ENCODE data around the gene YIPF2. TPM values are rescaled to one million over a fixed set of nuclear protein-coding genes. Genes with fewer than 3 reads are reported as not detected.
"Not testable (repeated sequence)": the region's sequence is repeated elsewhere in the genome, so short reads cannot be mapped to it uniquely, and the experiment has no call there.

The YIPF2 gene
- polyA plus RNA-seq, 1 experiment, result 138 TPM

DNA sequence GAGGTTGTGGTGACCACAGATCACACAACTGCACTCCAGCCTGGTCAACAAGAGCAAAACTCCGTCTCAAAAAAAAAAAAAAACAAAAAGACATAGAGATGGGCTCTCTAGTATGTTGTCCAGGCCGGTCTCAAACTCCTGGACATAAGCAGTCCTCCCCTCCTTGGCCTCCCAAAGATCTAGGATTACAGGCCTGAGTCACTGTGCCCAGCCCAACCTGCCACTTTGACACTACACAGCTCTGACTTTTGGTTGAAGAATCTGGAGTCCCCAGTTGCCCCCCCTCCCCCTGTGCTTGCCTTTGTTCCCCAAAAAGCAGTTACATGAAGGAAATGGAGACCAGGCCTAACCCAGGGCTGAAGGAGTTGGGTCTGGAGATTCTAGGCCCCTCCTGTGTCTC, 44.2 kb downstream of the YIPF2 start:
- peak; percentile 37 for DNase-seq (ENCODE audit: low read depth)
- Histone ChIP-seq H3K36me3 (ENCODE audit: control insufficient read depth, insufficient read depth, low read length) (no peaks in the 10 kb centered on the region; the same call in 1 of the 2 replicates), H3K4me3 (ENCODE audit: low read depth, low read length) (no peak overlapping the region), H3K27me3 (ENCODE audit: control insufficient read depth, insufficient read depth, low read length) (no peaks in the 10 kb centered on the region)
- ChIA-PET CTCF (interaction anchor here (0.5 to 1.5 kb wide), 3 partner anchors 10 to 14 kb away, joined by 4 to 6 read pairs (median 4); partner anchors contain the start of gene CARM1), POLR2A (no interaction called here)
- TF ChIP-seq, protein P1, sequence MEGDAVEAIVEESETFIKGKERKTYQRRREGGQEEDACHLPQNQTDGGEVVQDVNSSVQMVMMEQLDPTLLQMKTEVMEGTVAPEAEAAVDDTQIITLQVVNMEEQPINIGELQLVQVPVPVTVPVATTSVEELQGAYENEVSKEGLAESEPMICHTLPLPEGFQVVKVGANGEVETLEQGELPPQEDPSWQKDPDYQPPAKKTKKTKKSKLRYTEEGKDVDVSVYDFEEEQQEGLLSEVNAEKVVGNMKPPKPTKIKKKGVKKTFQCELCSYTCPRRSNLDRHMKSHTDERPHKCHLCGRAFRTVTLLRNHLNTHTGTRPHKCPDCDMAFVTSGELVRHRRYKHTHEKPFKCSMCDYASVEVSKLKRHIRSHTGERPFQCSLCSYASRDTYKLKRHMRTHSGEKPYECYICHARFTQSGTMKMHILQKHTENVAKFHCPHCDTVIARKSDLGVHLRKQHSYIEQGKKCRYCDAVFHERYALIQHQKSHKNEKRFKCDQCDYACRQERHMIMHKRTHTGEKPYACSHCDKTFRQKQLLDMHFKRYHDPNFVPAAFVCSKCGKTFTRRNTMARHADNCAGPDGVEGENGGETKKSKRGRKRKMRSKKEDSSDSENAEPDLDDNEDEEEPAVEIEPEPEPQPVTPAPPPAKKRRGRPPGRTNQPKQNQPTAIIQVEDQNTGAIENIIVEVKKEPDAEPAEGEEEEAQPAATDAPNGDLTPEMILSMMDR (IDR thresholded peaks at IDR 0.05; ENCODE audit: insufficient read depth, low read depth, low read length), result no peak

DNA sequence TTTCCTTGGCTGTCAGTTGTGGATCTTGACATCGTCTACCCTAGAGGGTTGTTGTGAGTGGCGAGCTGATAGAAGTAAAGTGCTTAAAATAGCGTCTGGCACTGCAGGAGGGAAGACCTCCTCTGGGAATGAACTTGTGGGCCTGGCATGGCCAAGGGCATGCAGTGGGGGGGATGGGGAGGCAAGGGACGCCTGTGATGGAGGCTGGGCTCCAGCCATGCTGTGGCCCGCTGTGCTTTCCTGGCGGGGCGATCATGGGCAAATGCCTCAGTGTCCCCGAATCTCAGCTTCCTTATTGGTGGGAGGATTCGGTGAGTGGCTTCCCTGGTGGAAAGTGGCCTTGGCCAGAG, 46.4 kb downstream of the YIPF2 start:
- TF ChIP-seq, protein P1 (IDR thresholded peaks at IDR 0.05; ENCODE audit: insufficient read depth, low read depth, low read length), result no peak
- ChIA-PET CTCF (interaction anchor here (1.4 to 2.9 kb wide), 3 partner anchors 9 to 54 kb away, joined by 4 to 13 read pairs (median 13); no protein-coding TSS in a partner anchor), POLR2A (no interaction called here)
- Histone ChIP-seq H3K27me3 (ENCODE audit: control insufficient read depth, insufficient read depth, low read length) (no peaks in the 10 kb centered on the region), H3K4me3 (ENCODE audit: low read depth, low read length) (no peak overlapping the region), H3K36me3 (ENCODE audit: control insufficient read depth, insufficient read depth, low read length) (no peaks in the 10 kb centered on the region)
- DNase-seq (ENCODE audit: low read depth), result no peak

DNA sequence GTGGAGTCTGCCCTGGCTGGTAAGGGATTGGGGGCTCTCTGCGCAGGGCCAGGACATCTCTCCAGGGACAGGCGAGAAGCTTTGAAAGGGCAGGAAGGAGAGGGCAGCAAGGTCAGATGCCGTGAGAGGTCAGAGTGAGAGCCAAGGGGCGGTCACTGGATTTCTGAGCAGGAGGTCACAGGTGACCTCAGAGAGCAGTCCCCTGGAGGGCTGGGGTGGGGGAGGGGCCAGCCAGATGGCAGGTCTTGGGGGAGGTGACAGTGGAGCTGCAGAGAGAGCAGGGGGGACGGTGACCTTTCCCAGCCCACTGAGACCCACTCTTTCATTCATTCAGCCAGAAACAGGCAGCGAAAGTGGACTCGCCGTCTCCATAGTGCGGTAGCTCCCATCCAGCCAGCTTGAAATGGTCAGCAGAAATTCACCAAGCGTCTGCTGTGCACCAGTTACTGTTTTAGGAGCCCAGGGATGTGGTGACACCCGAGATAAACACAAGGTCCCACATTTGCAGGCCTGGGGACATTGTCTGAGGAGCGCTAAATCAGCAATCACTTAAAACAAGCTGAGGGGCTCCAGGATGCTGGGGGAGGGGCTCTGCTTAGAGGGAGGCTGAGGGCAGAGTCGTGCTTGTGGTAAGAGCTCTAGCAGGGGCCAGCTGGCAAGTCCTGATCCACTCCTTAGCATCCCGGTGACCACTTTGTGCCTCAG, 46.9 kb downstream of the YIPF2 start:
- no peak for DNase-seq (ENCODE audit: low read depth)
- H3K36me3 ChIP-seq (ENCODE audit: control insufficient read depth, insufficient read depth, low read length), result no peaks in the 10 kb centered on the region
- no peak overlapping the region for H3K4me3 ChIP-seq (ENCODE audit: low read depth, low read length)
- H3K27me3 ChIP-seq (ENCODE audit: control insufficient read depth, insufficient read depth, low read length), result no peaks in the 10 kb centered on the region
- TF ChIP-seq, protein P1 (IDR thresholded peaks at IDR 0.05; ENCODE audit: insufficient read depth, low read depth, low read length), result no peak
- CTCF ChIA-PET, result interaction anchor here (0.6 to 2.9 kb wide), 4 partner anchors 9 to 55 kb away, joined by 3 to 13 read pairs (median 8); no protein-coding TSS in a partner anchor
- POLR2A ChIA-PET, result no interaction called here

DNA sequence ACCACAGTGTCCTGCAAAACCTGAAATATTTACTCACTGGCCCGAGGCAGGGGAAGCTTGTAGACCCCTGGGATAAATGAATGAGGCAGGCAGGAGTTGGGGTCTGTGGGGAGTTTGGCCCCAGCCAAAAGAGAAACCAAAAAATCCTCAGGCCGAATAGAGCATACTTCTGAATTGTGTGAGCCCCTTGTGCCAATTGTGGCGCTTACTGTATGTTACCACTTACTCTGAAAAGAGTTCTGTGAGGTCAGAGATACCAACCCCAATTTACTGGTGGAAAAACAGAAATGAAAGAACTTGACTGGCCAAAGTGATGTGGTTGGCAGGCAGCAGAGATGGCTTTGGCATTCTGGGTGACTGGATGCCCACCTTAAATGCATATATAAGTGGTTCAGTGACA, 50.2 kb downstream of the YIPF2 start:
- ChIA-PET CTCF (interaction anchor here (0.9 to 2.1 kb wide), 3 partner anchors 32 to 161 kb away, joined by 3 to 8 read pairs (median 4); partner anchors contain the start of gene DNM2), POLR2A (no interaction called here)

DNA sequence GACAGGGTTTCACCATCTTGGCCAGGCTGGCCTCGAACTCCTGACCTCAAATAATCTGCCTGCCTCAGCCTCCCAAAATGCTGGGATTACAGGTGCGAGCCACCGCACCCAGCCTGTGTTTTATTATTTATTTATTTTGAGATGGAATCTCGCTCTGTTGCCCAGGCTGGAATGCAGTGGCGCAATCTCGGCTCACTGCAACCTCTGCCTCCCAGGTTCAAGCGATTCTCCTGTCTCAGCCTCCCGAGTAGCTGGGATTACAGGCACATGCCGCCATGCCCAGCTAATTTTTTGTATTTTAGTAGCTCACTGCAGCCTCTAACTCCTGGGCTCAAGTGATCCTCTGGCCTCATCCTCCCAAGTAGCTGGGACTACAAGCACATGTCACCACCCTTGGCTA, 50.8 kb downstream of the YIPF2 start:
- CTCF ChIA-PET, result interaction anchor here (0.9 to 2.1 kb wide), 4 partner anchors 13 to 160 kb away, joined by 3 to 8 read pairs (median 4); partner anchors contain the start of gene DNM2
- H3K27me3 ChIP-seq (ENCODE audit: control insufficient read depth, insufficient read depth, low read length); H3K4me3 ChIP-seq (ENCODE audit: low read depth, low read length); DNase-seq (ENCODE audit: low read depth); POLR2A ChIA-PET; H3K36me3 ChIP-seq (ENCODE audit: control insufficient read depth, insufficient read depth, low read length): not testable (repeated sequence)

More for the DNA sequence above, 50.2 kb downstream of the YIPF2 start:
- TF ChIP-seq, protein P1 (IDR thresholded peaks at IDR 0.05; ENCODE audit: insufficient read depth, low read depth, low read length), result no peak
- no peaks in the 10 kb centered on the region for H3K27me3 ChIP-seq (ENCODE audit: control insufficient read depth, insufficient read depth, low read length)
- H3K36me3 ChIP-seq (ENCODE audit: control insufficient read depth, insufficient read depth, low read length), result no peaks in the 10 kb centered on the region
- no peak overlapping the region for H3K4me3 ChIP-seq (ENCODE audit: low read depth, low read length)
- no peak for DNase-seq (ENCODE audit: low read depth)

Measured in BJ (cell line).